ENCODE measurements around the gene TEPSIN. TPM values are rescaled to one million over a fixed set of nuclear protein-coding genes. Genes with fewer than 3 reads are reported as not detected.

Gene TEPSIN
- total and polyA plus RNA-seq, 2 of the 8 experiments (the other 6 are each of a cell fraction or from before 2014, with no cell fraction given) = 22.9 to 28.0 TPM

DNA sequence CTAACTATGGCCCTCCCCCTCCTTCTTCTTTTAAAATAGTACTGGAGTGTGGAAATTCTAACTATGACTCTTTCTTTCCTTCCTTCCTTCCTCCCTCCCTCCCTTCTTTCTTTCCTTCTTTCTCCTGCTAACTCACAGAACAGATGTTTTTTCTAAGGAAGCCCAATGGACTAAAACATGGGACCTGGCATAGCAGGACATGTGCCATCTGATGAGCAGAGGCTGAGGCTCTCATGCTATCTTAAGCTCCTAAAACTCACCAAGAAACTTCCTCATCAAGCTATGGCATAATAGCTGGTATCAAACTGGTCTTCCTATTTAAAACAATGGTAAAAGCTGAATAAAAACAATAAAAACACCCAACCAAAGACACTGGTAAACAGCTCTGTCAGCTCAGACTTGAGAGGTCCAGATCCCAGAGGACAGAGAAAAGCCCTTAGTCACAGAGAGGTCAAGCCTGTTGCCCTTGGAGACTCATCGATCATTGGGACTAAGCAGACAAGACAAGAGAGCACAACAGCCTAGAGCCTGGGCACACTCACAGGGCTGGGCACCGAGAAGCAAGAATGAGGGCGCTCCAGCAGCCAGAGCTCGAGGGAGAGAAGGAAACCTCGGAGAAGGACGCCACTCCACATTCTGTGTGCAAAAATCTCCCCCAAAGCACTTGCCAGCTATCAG, 28.7 kb upstream of the TEPSIN start:
- H3K4me3 ChIP-seq (ENCODE audit: extremely low read depth in 1 of 4, insufficient read depth in 2 of 4, low read depth in 3 of 4, low read length in 4 of 4) = no peak overlapping the region
- peaks cover 0 to 9% (median 2%) of the 10 kb centered on the region in 4 experiments; a peak in 3 of 8 replicates for H3K36me3 ChIP-seq (ENCODE audit: control insufficient read depth in 2 of 4, insufficient read depth in 4 of 4, low read length in 3 of 4)
- no peak overlapping the region for H4K8ac ChIP-seq (ENCODE audit: extremely low read depth, insufficient read depth, low read length)
- peaks cover 3 to 9% of the 10 kb centered on the region in 2 experiments for H4K20me1 ChIP-seq (replicated peaks in 1 of 2; ENCODE audit: control insufficient read depth in 1 of 2, insufficient read depth in 2 of 2, low read length in 2 of 2)
- H3K79me2 ChIP-seq (ENCODE audit: control insufficient read depth in 1 of 2, insufficient read depth in 2 of 2, low read length in 2 of 2) = no peaks in the 10 kb centered on the region
- H3K79me1 ChIP-seq (ENCODE audit: low read depth, low read length) = peaks cover 5% of the 10 kb centered on the region; the same call in 1 of the 2 replicates
- TF ChIP-seq, protein P1, sequence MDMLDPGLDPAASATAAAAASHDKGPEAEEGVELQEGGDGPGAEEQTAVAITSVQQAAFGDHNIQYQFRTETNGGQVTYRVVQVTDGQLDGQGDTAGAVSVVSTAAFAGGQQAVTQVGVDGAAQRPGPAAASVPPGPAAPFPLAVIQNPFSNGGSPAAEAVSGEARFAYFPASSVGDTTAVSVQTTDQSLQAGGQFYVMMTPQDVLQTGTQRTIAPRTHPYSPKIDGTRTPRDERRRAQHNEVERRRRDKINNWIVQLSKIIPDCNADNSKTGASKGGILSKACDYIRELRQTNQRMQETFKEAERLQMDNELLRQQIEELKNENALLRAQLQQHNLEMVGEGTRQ (IDR thresholded peaks at IDR 0.05; ENCODE audit: low read length) = no peak
- TF ChIP-seq TEAD4 (IDR thresholded peaks at IDR 0.05; ENCODE audit: low read depth, low read length) (no peak), POLR2AphosphoS5 (IDR thresholded peaks at IDR 0.05; ENCODE audit: low read depth, low read length) (no peak), FOSL1 (IDR thresholded peaks at IDR 0.05; ENCODE audit: insufficient read depth, low read depth, low read length) (no peak), RBBP5 (IDR thresholded peaks at IDR 0.05; ENCODE audit: borderline replicate concordance, low read depth, low read length) (no peak), KDM4A (IDR thresholded peaks at IDR 0.05; ENCODE audit: low read depth, low read length, severe bottlenecking) (no peak)
- no peak overlapping the region for H3K14ac ChIP-seq (ENCODE audit: insufficient read length)
- H2BK15ac ChIP-seq (ENCODE audit: low read length) = no peak overlapping the region
- no peak overlapping the region for H3K4ac ChIP-seq (replicated peaks; ENCODE audit: insufficient read length, low read depth, low read length)
- H3K56ac ChIP-seq (replicated peaks; ENCODE audit: insufficient read length, low read depth, low read length) = no peak overlapping the region
- no peak overlapping the region; the same call in 1 of the 2 replicates for H3K27ac ChIP-seq (ENCODE audit: low read depth, low read length)
- H2BK5ac ChIP-seq (ENCODE audit: low read depth, low read length) = no peak overlapping the region
- H3K4me2 ChIP-seq (ENCODE audit: insufficient read depth in 1 of 2, low read depth in 2 of 2, low read length in 2 of 2) = no peak overlapping the region
- H4K5ac ChIP-seq (ENCODE audit: insufficient read length, low read depth, low read length) = no peak overlapping the region
- H3K23me2 ChIP-seq (ENCODE audit: low read depth, low read length) = no peaks in the 10 kb centered on the region
- H2BK12ac ChIP-seq (ENCODE audit: low read depth, low read length) = no peak overlapping the region
- no peak overlapping the region for H3K18ac ChIP-seq (ENCODE audit: extremely low read depth, low read length)
- no peak overlapping the region for H3K9ac ChIP-seq (replicated peaks in 1 of 4; ENCODE audit: extremely low read depth in 1 of 4, low read depth in 3 of 4, low read length in 3 of 4)
- H2AK5ac ChIP-seq (ENCODE audit: low read depth, low read length) = no peak overlapping the region
- H3K27me3 ChIP-seq (replicated peaks in 1 of 4; ENCODE audit: control insufficient read depth in 3 of 4, extremely low read depth in 1 of 4, insufficient read depth in 3 of 4, low read length in 3 of 4) = no peaks in the 10 kb centered on the region
- H2BK20ac ChIP-seq (ENCODE audit: low read length) = no peak overlapping the region
- no peaks in the 10 kb centered on the region for H3K9me3 ChIP-seq (ENCODE audit: insufficient read depth in 2 of 2, low read depth in 1 of 2, low read length in 1 of 2)
- no peaks in the 10 kb centered on the region for H3K4me1 ChIP-seq (replicated peaks in 1 of 4; ENCODE audit: control insufficient read depth in 3 of 4, insufficient read depth in 4 of 4, low read length in 3 of 4)
- H3K23ac ChIP-seq (ENCODE audit: insufficient read length) = no peak overlapping the region
- FAIRE-seq = no peak
- ChIA-PET POLR2A (ENCODE audit: partially characterized antibody) (interaction anchor here (0.6 kb wide), 1 partner anchor 9 kb away, joined by 3 read pairs; no protein-coding TSS in a partner anchor), CTCF (ENCODE audit: partially characterized antibody) (interaction anchor here (0.6 to 1.4 kb wide), 9 partner anchors 9 to 174 kb away, joined by 3 to 4 read pairs (median 3); no protein-coding TSS in a partner anchor)
- no peak for DNase-seq (ENCODE audit: low read depth in 1 of 2, low spot score in 2 of 2)
- no peak overlapping the region for H2BK120ac ChIP-seq (replicated peaks; ENCODE audit: low read depth, low read length)
- no peak overlapping the region for H4K91ac ChIP-seq (replicated peaks; ENCODE audit: insufficient read length, low read length)
- 91% methylated on average over 6 of the region's 6 CpGs; no CpG with 5 or more reads in 1 of the 2 experiments for WGBS, 2 experiments (ENCODE audit: extremely low coverage in 1 of 2, insufficient coverage in 1 of 2, insufficient read length in 1 of 2, insufficient replicate concordance in 2 of 2, low coverage in 1 of 2, low lambda C conversion rate in 2 of 2, missing lambda C conversion rate in 1 of 2)
- no peak overlapping the region for H2AFZ ChIP-seq (ENCODE audit: low read length)

Data from H1 (cell line).